Endothelial cell (in vitro differentiated cells): ENCODE data around the gene KRT82. TPM values are rescaled to one million over a fixed set of nuclear protein-coding genes. Genes with fewer than 3 reads are reported as not detected.
A peak's percentile ranks its signal among the peaks of the same experiment; 100 is the strongest.

Experiments
- DNase-seq: peaks from one replicate; pipeline ENCODE4 v3.0.0; 2021; ENCODE audit warnings: low spot score
- H3K27ac Mint-ChIP-seq: one replicate; pipeline ENCODE4 v1.8.0; 2021; ENCODE audit warnings: mixed read lengths, inconsistent platforms; ENCODE audit not compliant: unreplicated experiment
- H3K27me3 Mint-ChIP-seq: one replicate; pipeline ENCODE4 v1.8.0; 2021; ENCODE audit warnings: mild to moderate bottlenecking, moderate library complexity, mixed read lengths, inconsistent platforms; ENCODE audit not compliant: unreplicated experiment
- H3K36me3 Mint-ChIP-seq: one replicate; pipeline ENCODE4 v1.8.0; 2021; ENCODE audit warnings: mild to moderate bottlenecking, low read depth, mixed read lengths, inconsistent platforms; ENCODE audit not compliant: unreplicated experiment
- H3K4me1 Mint-ChIP-seq: one replicate; pipeline ENCODE4 v1.8.0; 2021; ENCODE audit warnings: mild to moderate bottlenecking, mixed read lengths, inconsistent platforms; ENCODE audit not compliant: unreplicated experiment
- H3K4me3 Mint-ChIP-seq: one replicate; pipeline ENCODE4 v1.8.0; 2021; ENCODE audit warnings: mild to moderate bottlenecking, mixed read lengths, inconsistent platforms; ENCODE audit not compliant: unreplicated experiment
- H3K9me3 Mint-ChIP-seq: one replicate; pipeline ENCODE4 v1.8.0; 2021; ENCODE audit warnings: mixed read lengths, inconsistent platforms; ENCODE audit not compliant: unreplicated experiment
- total RNA-seq: library from RNA; stranded (reverse); fragmentation: NEBNext Ultra II Directional; extraction: Animal tissue kit (Norgen Biotek cat#: 25700); gene quantifications from one replicate; pipeline ENCODE4 v1.2.1, GENCODE V29; 2021; ENCODE audit not compliant: unreplicated experiment
- TF ChIP-seq, protein P1 (sequence below): fragments of 200-600 bp; sonication (generic); IDR thresholded peaks from one replicate; pipeline ENCODE4 v1.5.0; 2021; ENCODE audit warnings: antibody characterized with exemption; ENCODE audit not compliant: unreplicated experiment

KRT82 gene
- total RNA-seq, 1 donor from 2014 or later: not detected

DNA sequence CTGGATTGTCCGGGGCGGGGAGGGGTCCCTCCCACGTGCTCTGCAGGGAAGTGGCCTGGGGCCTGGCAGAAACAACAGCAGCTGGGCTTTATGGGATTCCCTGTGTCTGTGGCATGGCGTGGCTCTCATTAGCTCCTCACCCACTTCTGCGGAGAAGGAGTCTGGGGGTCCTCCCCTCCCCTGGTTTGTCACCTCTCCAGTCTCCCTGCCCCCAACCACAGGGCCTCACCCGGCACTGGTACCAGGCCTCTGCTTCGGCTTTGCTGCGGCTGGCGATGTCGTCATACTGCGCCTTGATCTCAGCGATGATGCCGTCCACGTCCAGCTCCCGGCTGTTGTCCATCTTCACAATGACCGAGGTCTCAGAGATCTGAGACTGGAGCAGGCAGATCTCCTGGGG lies 6.4 kb downstream of the KRT82 start:
- H3K36me3 Mint-ChIP-seq: no peaks in the 10 kb centered on the region
- peaks cover 5% of the 10 kb centered on the region for H3K27me3 Mint-ChIP-seq
- no peak overlapping the region for H3K4me3 Mint-ChIP-seq
- peaks cover 8% of the 10 kb centered on the region for H3K4me1 Mint-ChIP-seq
- H3K27ac Mint-ChIP-seq: no peak overlapping the region
- TF ChIP-seq, protein P1, sequence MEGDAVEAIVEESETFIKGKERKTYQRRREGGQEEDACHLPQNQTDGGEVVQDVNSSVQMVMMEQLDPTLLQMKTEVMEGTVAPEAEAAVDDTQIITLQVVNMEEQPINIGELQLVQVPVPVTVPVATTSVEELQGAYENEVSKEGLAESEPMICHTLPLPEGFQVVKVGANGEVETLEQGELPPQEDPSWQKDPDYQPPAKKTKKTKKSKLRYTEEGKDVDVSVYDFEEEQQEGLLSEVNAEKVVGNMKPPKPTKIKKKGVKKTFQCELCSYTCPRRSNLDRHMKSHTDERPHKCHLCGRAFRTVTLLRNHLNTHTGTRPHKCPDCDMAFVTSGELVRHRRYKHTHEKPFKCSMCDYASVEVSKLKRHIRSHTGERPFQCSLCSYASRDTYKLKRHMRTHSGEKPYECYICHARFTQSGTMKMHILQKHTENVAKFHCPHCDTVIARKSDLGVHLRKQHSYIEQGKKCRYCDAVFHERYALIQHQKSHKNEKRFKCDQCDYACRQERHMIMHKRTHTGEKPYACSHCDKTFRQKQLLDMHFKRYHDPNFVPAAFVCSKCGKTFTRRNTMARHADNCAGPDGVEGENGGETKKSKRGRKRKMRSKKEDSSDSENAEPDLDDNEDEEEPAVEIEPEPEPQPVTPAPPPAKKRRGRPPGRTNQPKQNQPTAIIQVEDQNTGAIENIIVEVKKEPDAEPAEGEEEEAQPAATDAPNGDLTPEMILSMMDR: no peak
- H3K9me3 Mint-ChIP-seq: no peaks in the 10 kb centered on the region
- no peak for DNase-seq

DNA sequence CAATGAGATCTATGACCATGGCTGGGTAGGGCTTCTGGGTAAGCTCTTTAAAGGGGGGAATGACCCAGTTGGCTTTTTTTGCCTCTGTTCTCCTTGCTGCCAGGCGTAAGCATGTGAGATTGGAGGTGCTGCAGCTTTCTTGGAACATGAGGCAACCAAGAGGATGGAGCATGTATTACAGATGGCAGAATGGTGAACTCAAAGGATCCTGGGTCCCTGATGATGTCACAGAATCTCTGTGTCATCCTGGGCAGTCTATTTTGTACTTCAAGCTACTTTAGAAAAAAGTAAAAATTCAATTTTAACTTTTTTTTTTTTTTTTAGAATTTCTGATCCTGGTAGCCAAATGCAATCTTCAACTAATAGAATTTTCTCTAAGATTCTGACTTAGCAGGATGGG lies 8.0 kb downstream of the KRT82 start:
- no peak overlapping the region for H3K27ac Mint-ChIP-seq
- H3K27me3 Mint-ChIP-seq: peaks cover 7% of the 10 kb centered on the region
- H3K36me3 Mint-ChIP-seq: no peaks in the 10 kb centered on the region
- H3K9me3 Mint-ChIP-seq: no peaks in the 10 kb centered on the region
- H3K4me3 Mint-ChIP-seq: no peak overlapping the region
- peaks cover 5% of the 10 kb centered on the region for H3K4me1 Mint-ChIP-seq
- TF ChIP-seq, protein P1: no peak
- DNase-seq: no peak

DNA sequence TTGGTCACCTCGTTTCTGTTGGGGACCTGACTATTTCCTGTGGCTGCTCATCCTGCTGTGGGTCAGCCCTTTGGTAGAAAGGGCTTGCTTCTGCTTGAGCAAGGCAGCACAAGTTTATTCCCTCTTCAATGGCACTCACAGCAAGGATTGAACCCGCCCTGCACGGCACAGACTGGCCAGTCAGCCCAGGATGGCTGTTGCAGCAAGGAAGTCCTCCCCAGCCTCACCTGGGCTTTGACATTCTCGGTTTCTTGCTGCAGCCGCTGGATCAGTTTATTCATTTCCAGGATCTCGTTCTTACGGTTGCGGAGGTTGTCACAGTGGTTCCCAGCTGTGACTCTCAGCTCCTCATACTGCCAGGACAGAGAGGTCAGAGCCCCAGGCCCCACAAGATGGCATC lies 9.5 kb downstream of the KRT82 start:
- TF ChIP-seq, protein P1: no peak
- no peaks in the 10 kb centered on the region for H3K36me3 Mint-ChIP-seq
- H3K9me3 Mint-ChIP-seq: no peaks in the 10 kb centered on the region
- H3K27me3 Mint-ChIP-seq: peaks cover 4% of the 10 kb centered on the region
- no peaks in the 10 kb centered on the region for H3K4me1 Mint-ChIP-seq
- H3K27ac Mint-ChIP-seq: no peak overlapping the region
- DNase-seq: no peak
- H3K4me3 Mint-ChIP-seq: no peak overlapping the region

DNA sequence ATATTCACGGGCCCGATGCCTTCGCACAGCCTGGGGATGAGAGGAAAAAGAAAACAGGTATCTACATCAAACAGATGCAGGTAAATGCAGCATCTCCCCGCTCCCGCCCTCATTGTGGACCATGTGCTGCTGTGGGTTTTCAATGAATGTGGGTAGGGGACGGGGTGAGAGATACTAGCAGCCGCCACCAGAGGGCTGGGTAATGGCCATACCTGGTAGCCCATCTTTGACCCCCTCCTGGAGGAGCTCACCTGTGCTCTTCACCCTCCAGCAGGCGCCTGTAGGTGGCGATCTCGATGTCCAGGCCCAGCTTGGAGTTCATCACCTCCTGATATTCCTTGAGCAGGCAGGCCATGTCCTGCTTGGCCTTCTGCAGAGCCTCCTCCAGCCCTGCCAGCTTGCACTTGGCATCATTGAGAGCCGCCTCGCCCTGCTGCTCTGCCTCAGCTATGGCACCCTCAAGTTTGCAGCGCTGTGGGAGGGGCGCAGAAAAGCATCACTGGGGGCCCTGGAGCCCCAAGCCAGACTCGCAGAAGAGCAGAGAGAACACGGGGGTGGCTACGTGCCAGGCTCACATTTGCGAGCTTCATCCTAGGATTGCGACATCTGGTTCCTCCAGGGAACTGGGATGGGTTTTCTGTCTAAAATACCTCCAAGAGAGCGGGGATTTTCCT lies 10.2 kb downstream of the KRT82 start:
- Mint-ChIP-seq H3K27me3 (peaks cover 4% of the 10 kb centered on the region), H3K27ac (no peak overlapping the region), H3K4me3 (no peak overlapping the region), H3K9me3 (no peaks in the 10 kb centered on the region), H3K4me1 (no peaks in the 10 kb centered on the region), H3K36me3 (no peaks in the 10 kb centered on the region)
- TF ChIP-seq, protein P1: peak; percentile 55
- DNase-seq: peak; percentile 25

DNA sequence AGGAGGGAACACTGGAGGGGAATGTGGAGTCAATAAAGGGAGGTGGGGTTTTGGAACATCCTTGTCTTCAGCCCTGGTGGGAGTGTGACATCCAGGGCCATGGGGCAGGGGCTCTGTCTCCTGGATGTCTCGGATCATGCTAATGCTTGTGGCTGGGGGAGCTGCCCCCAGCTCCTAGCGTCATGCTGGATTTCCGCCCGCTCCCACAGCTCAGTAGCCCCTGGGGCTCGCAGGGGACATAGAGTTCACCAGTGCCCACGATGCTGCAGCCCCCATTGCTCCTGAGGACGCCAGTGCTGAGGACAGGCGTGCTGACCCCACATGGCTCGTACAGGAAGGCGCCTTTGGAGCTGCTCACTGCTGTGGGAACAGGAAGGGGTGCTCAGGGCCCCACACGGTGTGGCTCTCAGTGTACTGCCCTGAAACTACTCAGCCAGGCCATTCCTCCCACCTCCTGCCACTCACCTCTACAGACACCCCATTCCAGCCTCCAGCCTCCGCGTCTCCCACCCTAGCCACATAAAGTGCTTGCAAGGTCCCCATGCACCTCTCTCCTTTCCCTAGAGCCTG lies 11.2 kb downstream of the KRT82 start:
- no peaks in the 10 kb centered on the region for H3K36me3 Mint-ChIP-seq
- no peak for DNase-seq

More for the DNA sequence above, 11.2 kb downstream of the KRT82 start:
- Mint-ChIP-seq H3K4me3 (no peak overlapping the region), H3K4me1 (no peaks in the 10 kb centered on the region), H3K9me3 (no peaks in the 10 kb centered on the region), H3K27me3 (peaks cover 4% of the 10 kb centered on the region), H3K27ac (no peak overlapping the region)
- TF ChIP-seq, protein P1: no peak
